ENCODE data around the gene PRKCB.

Gene PRKCB

GRCh38 chr16:24130494-24131085 lies 294.8 kb downstream of the PRKCB start:
- no peak for DNase-seq (ENCODE audit: low read depth)
- TF ChIP-seq CTCF (IDR thresholded peaks at IDR 0.05; ENCODE audit: control insufficient read depth, insufficient read depth, low read depth, low read length, missing control alignments), result no peak
- no peak overlapping the region for H3K4me3 ChIP-seq (ENCODE audit: control insufficient read depth, low read depth, low read length)

GRCh38 chr16:24131294-24131693 lies 295.5 kb downstream of the PRKCB start:
- no peak overlapping the region for H3K4me3 ChIP-seq (ENCODE audit: control insufficient read depth, low read depth, low read length)
- TF ChIP-seq CTCF (IDR thresholded peaks at IDR 0.05; ENCODE audit: control insufficient read depth, insufficient read depth, low read depth, low read length, missing control alignments), result no peak
- no peak for DNase-seq (ENCODE audit: low read depth)

GRCh38 chr16:24132048-24132796 lies 296.4 kb downstream of the PRKCB start:
- no peak for DNase-seq (ENCODE audit: low read depth)
- no peak for TF ChIP-seq CTCF (IDR thresholded peaks at IDR 0.05; ENCODE audit: control insufficient read depth, insufficient read depth, low read depth, low read length, missing control alignments)
- no peak overlapping the region for H3K4me3 ChIP-seq (ENCODE audit: control insufficient read depth, low read depth, low read length)

GRCh38 chr16:24132797-24133155 lies 297.0 kb downstream of the PRKCB start:
- no peak for TF ChIP-seq CTCF (IDR thresholded peaks at IDR 0.05; ENCODE audit: control insufficient read depth, insufficient read depth, low read depth, low read length, missing control alignments)
- H3K4me3 ChIP-seq (ENCODE audit: control insufficient read depth, low read depth, low read length), result no peak overlapping the region
- DNase-seq (ENCODE audit: low read depth), result no peak

- TF ChIP-seq CTCF (IDR thresholded peaks at IDR 0.05; ENCODE audit: control insufficient read depth, insufficient read depth, low read depth, low read length, missing control alignments), result no peak
- DNase-seq (ENCODE audit: low read depth), result no peak
- no peak overlapping the region for H3K4me3 ChIP-seq (ENCODE audit: control insufficient read depth, low read depth, low read length)
Measured at GRCh38 chr16:24135624-24136565, 300.1 kb downstream of the PRKCB start.

- DNase-seq (ENCODE audit: low read depth), result no peak
- no peak overlapping the region for H3K4me3 ChIP-seq (ENCODE audit: control insufficient read depth, low read depth, low read length)
- no peak for TF ChIP-seq CTCF (IDR thresholded peaks at IDR 0.05; ENCODE audit: control insufficient read depth, insufficient read depth, low read depth, low read length, missing control alignments)
Measured at GRCh38 chr16:24138024-24138423, 302.2 kb downstream of the PRKCB start.
